Suppressor macrophage (primary cell): ENCODE results near the gene TDRD1.

Source experiments
- DNase-seq, 4 experiments: peaks; one replicate each; pipeline ENCODE4 v3.0.0-alpha.2; 2020 to 2022

TDRD1 gene

DNA sequence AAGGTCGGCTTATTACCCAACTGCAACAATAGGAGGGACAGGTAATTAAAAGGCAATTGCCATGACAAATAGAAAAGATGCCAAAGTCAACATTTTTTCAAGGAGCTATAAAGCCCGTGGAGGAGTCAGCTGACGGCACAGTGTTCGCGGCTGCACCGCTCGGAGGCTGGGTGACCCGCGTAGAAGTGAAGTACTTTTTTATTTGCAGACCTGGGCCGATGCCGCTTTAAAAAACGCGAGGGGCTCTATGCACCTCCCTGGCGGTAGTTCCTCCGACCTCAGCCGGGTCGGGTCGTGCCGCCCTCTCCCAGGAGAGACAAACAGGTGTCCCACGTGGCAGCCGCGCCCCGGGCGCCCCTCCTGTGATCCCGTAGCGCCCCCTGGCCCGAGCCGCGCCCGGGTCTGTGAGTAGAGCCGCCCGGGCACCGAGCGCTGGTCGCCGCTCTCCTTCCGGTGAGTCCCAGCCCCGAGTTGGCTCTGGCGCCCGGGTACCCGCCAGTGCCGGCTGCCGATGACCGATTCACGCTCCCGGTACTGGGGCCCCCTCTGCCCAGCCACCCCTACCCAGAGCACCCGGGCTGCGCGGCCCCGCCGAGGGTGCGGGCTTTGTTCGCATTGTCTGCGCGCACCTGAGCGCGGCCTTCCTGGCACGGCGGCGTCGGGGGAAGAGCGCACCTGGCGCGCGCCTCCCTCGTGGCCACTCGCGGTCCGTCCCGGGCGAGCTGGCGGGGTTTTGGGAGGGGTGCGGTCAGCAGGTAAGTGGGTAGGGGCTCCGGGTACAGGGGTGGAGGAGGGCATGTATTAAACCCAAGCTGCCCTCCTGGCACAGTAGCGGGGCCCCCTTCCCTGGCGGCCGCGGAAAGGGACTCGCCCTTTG lies 60.2 kb downstream of the TDRD1 start, which contains the start of gene VWA2:
VWA2 (plus strand) TSS at position 138 of the 877 bp plus-strand sequence. CDS start 9,460 bp downstream, outside the sequence.
- peak in 1 of 4 experiments; percentile 17 for DNase-seq

DNA sequence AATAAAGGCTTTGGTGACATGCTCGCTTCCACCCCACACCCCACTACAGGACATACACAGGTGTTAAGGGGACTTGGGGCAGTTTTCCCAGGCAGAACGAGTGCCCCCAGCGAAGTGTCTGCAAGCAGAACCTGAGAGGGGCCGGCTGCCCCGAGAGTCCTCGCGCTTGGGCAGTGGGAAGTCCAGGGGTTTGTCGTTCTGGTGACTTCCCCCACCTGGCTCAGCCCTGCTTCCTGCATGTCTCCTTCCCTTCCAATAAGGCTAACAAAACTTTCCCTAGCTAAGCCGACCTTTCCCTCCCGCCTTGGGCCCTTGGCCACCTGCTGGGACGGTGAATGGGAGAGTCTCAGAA lies 60.8 kb downstream of the TDRD1 start:
- no peak for DNase-seq

DNA sequence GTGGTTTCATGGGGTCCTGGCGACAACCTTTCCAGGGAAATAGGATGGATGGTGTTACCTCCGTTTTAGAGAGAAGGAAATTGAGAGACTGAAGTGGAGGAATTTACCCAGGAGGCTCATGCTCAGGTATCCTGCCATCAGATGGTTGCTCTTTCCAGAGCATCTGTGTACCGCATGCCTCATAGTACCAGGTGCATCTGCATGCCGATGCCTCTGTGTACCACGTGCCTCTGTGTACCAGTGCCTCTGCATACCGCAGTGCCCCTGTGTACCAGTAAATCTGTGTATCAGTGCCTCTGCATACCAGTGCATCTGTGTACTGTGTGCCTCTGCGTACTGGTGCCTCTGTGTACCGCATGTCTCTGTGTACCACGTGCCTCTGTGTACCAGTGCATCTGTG lies 63.1 kb downstream of the TDRD1 start:
- no peak for DNase-seq

DNA sequence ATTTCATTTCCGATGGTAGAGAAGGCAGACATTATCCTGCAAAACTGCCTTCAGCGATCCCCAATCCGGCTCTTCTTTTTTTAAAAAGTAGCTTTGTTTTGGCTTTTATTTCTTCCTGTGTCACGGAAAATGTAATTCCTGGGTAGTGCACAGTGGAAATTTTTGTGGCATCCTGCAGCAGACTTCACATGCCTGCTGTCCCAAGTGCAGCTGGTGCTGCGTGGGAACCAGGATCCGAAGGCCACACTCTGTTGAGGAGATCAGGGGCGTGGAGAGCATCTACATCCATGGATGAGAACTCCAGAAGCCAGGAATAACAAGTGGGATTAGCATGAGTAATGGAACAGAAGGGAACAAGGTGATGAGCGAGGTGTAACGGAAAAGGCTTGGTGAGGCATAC lies 64.5 kb downstream of the TDRD1 start:
- DNase-seq = no peak

DNA sequence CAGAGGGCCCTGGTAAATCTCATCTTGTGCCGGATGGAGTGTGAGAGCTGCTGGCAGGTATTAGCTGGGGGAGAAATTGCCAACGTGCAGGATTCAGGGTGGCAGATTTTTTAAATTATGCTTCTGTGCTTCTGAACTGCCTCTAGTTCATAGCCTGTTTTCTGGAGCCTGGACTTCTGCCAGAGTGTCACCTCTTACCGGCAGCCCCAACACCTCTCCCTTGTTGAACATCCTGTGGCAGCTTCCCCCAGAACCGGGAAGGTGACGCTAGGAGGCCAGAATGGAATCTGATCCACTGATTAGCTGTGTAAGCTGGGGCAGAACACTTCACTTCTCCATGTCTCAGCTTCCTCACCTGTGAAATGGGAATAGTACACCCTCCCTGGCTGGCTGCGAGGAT lies 65.0 kb downstream of the TDRD1 start:
- DNase-seq = no peak

DNA sequence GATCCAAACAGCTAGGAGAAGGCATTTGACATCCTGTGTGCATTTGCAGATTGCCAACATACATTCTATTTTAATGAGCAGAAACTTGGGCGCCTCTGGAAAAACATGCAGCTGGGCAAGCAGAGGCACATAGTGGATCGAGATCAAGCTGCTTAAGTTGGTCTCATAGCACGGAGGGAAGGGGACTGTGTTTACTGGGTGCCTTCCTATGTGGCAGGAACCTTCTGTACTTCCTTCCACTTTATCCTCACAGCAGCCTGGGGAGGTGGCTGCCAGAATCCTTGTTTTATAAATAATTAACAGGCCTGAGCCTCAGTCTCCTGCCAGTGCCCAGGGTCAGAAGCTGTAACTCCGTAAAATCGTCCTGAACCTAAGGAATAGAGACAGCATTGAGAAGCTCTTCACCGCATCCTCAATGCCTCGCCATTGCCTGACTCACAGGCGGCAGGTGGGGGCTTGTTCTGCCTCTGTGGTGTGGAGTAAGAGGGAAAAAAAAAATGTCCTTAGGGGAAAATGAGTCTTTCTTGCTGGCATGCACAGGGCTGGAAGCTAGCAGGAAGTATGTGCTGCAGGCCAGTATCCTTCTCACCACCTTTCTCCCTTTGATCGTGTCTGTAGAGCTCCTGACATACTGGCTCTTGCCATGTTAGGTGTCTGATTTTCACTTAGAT lies 66.1 kb downstream of the TDRD1 start:
- no peak for DNase-seq

DNA sequence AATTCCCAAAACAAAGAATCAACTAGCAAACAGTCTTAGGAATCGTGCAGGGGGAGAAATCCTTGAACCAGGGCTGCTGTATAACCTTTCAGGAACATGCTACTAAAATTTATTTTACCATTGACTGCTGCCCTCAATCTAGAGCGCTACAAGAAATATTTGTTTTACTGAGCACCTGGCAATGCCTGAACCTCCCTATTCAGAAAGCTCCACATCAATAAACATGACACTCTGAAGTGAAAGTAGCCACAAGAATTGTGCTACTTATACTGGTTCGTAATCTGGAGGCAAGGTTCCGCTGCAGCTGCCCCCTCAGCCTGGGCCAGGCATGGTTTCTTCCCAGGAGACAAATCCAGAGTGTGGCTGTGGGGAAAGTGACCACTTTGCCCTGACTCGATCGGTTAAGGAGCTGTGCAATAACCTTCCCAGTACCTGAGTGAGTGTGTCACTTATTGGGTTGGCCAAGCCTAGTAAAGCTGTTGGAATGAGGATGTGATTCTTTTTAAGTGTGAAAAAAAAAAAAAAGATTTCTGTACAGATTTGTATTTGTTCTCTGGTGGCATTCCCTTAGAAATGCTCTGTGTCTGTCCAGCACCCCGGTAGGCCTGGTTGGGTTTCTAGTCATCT lies 67.6 kb downstream of the TDRD1 start:
- DNase-seq = no peak

DNA sequence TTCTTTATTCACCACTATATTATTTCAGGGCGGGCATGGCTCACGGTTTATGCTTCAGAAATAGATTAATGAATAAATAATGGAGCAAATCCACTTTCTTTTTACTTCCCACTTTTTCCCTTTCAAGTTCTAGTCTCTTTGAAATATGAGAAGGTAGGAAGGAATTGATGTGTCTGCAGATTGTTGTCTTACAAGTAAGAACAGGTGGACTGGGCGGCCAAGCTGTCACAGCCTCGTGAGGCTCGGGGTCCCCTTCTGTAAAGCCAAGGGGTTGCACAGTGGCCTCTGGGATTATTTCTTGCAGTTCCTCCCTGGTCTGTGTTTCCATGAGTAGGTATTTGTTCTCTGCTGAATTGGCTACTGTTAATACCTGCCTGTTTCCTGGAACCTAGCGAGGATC lies 71.1 kb downstream of the TDRD1 start:
- DNase-seq = no peak

DNA sequence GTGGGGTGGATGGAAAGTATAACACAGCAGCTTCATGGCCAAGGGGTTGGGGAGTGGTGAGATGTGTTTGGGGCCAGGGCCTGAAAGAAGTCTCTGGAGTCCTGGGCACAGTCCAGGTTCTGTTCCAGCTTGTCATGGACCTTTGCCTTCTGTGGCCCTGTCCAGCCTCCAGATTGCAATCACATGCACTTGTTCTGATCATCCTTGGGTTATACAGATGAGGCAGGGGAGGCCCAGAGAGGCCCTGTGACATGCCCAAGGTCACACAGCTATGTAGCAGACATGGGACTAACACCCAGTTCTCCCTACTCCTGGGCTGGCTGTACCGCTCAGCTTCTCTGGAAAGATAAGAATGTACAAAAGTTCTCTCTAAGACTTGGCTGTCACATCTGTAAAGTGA lies 71.6 kb downstream of the TDRD1 start:
- no peak for DNase-seq

DNA sequence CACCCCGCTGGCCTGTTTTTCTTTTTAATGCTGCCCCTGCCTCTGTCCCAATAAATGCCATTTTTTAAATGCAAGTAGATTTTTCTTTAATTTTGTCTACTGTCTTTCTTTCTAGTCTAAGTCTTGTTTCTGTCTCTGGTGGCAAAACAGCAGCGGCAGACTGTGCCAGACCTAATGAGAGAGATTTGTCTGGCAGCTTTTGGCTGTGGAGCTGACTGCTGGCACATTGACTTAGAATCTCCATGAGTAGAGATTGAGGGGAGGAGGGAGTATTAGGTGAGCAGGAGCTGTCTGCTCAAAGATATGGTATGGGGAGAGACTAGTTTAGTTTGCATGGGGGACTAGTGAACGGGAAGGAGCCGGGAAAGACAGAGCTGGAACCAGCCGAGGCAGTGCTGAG lies 72.9 kb downstream of the TDRD1 start:
- DNase-seq = no peak

DNA sequence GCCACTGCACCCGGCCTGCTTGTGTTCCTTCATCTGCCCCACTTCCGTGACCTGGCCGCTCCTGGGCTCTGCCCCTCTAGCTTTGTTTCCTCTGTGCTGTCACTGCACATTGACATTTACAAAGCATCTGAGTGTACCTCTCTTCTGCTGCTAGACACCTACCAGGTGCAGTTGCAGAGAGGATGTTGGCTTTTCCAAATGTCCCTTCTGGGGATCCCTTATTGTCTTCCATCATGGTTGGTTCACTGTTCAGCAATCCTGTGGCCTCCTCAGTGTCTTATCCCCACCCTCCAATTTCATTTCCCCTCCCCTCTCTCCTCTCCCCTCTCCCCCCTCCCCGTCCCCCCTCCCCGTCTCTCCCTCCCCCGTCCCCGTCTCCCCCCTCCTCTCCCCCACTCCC lies 73.7 kb downstream of the TDRD1 start:
- no peak for DNase-seq

DNA sequence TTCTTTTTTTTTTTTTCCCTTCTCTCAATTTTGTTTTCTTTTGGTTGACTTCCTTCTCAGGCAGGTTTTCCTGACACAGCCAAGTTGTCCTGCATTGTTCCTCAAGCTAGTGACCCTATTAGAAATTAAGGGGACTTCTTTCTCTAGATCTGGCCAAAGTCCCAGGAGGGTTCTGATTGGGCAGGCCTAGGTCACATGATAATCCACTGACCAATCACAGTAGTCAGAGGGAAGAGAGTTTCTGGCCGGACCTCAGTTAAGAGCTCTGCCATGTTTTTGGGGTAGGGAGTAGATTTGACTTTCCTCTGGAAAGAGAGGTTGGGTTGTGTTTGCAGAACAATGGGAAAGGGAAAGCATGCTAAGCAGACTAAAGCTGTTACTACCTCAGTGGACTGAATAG lies 76.1 kb downstream of the TDRD1 start:
- no peak for DNase-seq

DNA sequence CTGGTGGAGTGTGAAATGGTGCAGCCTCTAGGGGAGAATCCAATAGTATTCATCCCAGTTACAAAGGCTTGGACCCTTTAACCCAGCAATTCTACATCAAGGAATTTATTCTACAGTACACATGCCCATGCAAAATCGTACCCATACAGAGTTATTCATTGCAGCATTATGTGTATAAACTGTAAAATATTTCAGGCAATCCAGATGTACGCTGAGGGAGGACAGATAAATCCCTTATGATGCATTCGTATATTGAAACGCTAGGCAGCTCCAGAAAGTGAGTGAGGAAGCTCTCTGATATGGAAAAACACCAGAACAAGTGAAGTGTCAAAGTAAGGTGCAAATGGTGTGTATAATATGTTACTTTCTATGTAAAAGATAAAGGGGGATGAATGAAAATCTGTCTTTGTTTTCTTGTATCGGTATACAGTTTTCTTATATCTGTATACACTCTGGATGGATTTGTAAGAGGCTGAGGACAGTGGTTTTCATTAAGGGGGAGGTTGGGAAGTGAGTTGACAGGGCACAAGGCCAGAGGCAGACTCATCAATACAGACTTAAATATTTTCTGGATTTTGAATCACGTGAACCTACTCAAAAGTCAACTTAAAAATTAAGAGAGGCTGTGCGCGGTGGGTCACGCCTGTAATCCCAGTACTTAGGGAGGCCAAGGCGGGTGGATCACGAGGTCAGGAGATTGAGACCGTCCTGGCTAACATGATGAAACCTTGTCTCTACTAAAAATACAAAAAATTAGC lies 77.0 kb downstream of the TDRD1 start:
- no peak for DNase-seq

DNA sequence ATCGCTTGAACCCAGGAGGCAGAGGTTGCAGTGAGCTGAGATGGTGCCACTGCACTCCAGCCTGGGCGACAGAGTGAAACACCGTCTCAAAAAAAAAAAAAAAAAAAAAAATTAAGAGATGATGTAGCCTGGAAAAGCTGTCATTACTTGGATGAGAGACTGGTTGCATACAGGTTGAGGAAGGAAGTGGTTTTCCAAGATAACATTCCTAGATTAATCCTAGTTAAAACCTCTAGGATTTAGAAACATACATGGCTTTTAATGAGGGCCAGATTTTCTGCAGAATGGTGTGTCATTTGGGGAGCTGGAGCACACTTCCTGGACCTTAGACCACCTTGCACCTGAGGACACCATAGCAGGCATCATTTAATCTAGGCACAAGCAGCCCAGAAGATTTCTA lies 77.7 kb downstream of the TDRD1 start:
- no peak for DNase-seq

DNA sequence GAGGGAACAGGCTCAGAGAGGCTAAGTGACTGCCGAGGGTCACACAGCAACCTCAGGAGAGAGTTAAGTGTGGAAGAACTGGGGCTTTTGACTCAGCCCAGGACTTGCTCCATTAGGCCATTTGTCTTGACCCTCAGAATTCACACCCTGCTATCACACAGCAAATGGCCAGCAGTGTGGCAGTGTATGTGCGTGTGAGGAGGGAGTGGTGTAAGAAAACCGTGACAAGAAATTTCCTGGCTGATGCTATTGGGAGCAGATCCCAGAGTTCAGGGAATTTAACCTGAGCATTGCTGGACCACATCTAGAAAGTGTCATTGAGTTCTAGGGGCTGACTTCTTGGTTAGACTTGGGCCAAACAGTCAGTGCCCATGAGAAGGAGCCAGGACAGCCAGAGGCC lies 78.3 kb downstream of the TDRD1 start:
- DNase-seq = no peak

DNA sequence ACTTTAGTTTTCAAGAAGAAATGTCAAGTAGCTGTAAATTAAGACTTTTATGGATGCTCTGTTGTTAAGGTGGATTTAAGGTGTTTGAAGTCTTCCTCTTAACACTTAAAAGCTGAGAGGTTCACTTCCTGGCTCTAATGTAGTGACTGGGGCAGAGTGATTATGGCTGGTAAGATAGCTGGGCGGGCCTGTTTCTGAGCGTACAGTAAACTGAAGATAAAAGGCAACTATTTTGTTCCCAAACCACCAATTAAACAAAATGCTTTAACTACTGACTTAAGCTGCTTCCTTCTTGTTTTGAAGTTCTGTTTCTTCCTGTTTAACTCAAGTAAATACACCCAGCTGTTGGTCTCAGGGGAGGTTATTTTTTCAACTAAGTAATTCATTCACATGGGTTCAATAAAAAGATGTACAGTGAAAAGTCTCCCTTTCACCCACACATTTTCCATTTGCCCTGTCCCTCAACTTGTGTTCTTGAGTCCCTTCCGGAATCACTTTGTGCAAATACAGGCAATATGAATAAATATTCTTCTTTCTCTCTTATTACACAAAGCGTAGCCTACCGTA lies 79.2 kb downstream of the TDRD1 start:
- no peak for DNase-seq

DNA sequence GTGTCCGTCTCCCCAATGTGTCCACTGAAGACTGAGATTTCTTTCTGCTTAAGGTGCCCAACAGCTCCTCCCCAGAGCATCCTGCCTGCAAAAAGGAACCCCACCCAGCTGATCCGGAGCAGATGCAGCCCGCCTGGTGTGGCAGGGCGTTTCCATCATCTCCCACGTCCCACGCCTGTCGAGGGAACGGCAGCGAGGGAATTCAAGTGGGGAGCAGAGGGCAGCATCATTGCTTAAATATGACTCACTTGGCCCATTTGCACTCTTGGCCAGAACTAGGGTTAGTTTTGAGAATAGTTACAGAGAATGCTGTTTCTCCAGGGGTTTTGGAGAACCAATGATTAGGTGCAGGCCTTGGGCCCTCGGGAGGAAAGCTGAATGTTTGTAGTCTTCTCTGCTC lies 80.7 kb downstream of the TDRD1 start:
- no peak for DNase-seq

DNA sequence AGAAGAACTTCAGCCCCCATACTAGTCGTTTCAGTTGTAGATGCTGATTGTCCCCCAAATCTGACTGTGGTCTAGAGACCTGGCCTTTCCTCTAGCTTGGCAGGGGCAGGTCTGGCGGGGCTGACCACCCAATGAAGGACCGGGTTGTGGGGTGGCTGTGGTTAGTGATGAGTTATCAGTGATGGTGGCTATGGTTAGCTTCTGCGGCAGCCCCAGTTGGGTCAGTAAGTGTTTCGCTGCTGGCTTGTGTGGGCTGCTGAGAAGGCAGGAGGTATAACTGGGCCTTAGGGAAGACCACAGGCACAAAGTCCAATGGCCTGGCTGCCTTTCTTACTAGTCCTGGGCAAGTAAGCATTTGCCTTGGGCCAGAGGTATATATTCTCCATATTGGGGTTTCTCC lies 81.2 kb downstream of the TDRD1 start:
- no peak for DNase-seq

DNA sequence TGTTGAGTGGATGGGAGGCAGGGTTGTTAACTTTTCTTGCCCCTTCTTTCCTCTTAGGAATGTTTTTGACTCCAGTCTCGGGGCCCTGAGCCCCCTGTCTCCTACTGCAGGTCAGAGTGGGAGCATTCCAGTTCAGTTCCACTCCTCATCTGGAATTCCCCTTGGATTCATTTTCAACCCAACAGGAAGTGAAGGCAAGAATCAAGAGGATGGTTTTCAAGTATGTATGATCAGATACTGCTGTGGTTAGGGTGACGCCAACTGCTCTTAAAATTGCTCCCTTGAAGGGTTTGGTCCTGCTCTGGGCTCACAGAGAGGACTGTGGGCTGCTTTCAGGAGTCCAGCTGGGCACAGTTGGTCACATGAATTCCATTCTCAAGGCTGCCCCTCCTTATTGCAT lies 81.9 kb downstream of the TDRD1 start:
- DNase-seq = no peak

DNA sequence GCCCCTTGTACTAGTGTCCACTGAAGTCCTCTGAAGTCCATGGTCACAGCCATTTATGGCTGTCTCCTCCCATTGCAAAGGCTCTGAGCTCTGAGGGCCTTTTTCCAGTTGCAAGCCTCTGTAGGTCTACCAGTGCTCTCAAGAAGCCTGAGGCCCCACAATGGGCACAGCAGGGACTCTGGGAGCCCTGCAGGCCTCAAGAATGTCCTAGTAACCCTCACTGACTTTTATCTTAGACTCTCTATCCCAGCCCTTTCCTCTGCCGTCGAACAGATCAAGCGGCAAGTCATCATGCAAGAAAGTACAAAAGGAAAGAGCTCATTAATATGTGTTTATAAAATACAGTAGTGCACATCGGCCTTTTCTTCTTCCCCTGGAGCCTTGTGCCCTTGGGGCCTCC lies 83.3 kb downstream of the TDRD1 start:
- no peak for DNase-seq

DNA sequence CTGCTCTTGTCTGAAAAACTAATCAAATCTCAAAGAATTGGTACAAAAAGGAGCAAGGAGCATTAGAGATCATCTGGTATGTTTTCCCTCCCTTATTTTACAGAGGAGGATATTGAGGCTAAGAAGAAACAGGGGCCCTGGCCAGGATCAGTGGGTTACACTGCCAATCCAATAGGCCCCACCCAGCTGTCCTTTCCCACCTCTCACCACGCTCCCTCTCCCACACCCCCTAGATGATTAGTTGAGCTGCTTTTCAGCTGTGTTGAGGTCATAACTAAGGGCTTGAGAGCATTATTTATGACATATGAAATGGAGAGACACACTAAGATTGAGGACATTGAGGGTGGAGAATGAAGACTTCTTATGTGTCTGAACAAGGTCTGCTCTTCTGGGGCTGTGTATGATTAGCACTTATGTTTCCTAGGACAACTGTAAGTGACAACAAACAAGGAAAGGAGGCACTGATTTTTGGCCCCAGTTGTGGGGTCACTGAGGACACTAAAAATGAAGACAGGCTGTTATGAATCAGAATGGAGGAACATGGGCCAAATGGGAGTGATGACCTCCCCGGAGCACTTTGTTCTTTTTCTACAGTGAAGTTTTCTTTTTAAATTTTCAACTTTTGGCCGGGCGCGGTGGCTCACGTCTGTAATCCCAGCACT lies 86.4 kb downstream of the TDRD1 start:
- DNase-seq = no peak

DNA sequence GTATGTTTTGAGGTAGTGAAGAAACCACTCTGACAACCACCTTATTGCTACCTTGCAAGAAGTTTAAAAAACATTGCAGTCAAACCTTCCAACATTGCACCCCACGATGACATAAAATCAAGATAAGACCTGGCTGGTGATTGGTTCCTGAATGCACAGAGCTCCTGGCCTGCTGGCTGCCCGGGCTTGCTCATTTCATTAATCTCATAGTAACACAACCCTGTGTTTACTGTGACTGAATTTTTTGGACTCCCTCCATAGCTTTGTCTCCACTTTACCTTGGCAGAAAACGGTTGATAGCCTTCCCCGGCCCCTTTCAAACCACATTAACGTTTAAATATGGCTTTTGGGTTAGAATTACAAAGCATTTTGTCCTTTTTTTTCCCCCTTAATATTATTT lies 87.4 kb downstream of the TDRD1 start:
- no peak for DNase-seq
